ENCODE measurements around the gene MICAL3.

MICAL3 gene

GRCh38 chr22:17960011-17960410 is 64.3 kb downstream of the MICAL3 start:
- no peaks in the 10 kb centered on the region for H3K9me3 ChIP-seq (ENCODE audit: insufficient read depth, low read length)
- no peaks in the 10 kb centered on the region for H3K27me3 ChIP-seq (ENCODE audit: insufficient read depth, insufficient read length)
- no peak for TF ChIP-seq ZNF274 (IDR thresholded peaks at IDR 0.05; ENCODE audit: low read depth, low read length)
- TF ChIP-seq SUZ12 (IDR thresholded peaks at IDR 0.05; ENCODE audit: extremely low read depth, insufficient read depth, insufficient read length), result no peak
- TF ChIP-seq YY1 (IDR thresholded peaks at IDR 0.05; ENCODE audit: insufficient read depth, insufficient read length), result no peak
- H3K9ac ChIP-seq (ENCODE audit: insufficient read length, low read depth), result no peak overlapping the region
- DNase-seq (ENCODE audit: low read depth, low spot score), result no peak
- H3K36me3 ChIP-seq (ENCODE audit: insufficient read depth, insufficient read length, low read length), result peaks cover 28% of the 10 kb centered on the region
- H3K4me1 ChIP-seq (ENCODE audit: insufficient read depth, insufficient read length), result peaks cover 7% of the 10 kb centered on the region
- no peak overlapping the region for H3K4me3 ChIP-seq (ENCODE audit: insufficient read length, low read depth)

GRCh38 chr22:17958166-17958565 is 66.2 kb downstream of the MICAL3 start:
- DNase-seq (ENCODE audit: low read depth, low spot score), result no peak
- Histone ChIP-seq H3K36me3 (ENCODE audit: insufficient read depth, insufficient read length, low read length) (peaks cover 28% of the 10 kb centered on the region), H3K4me3 (ENCODE audit: insufficient read length, low read depth) (no peak overlapping the region), H3K9me3 (ENCODE audit: insufficient read depth, low read length) (no peaks in the 10 kb centered on the region), H3K4me1 (ENCODE audit: insufficient read depth, insufficient read length) (peaks cover 7% of the 10 kb centered on the region), H3K9ac (ENCODE audit: insufficient read length, low read depth) (no peak overlapping the region), H3K27me3 (ENCODE audit: insufficient read depth, insufficient read length) (no peaks in the 10 kb centered on the region)
- no peak for TF ChIP-seq YY1 (IDR thresholded peaks at IDR 0.05; ENCODE audit: insufficient read depth, insufficient read length)
- no peak for TF ChIP-seq SUZ12 (IDR thresholded peaks at IDR 0.05; ENCODE audit: extremely low read depth, insufficient read depth, insufficient read length)
- TF ChIP-seq ZNF274 (IDR thresholded peaks at IDR 0.05; ENCODE audit: low read depth, low read length), result no peak

- TF ChIP-seq YY1 (IDR thresholded peaks at IDR 0.05; ENCODE audit: insufficient read depth, insufficient read length), result no peak
- no peak for TF ChIP-seq ZNF274 (IDR thresholded peaks at IDR 0.05; ENCODE audit: low read depth, low read length)
- TF ChIP-seq SUZ12 (IDR thresholded peaks at IDR 0.05; ENCODE audit: extremely low read depth, insufficient read depth, insufficient read length), result no peak
- Histone ChIP-seq H3K4me1 (ENCODE audit: insufficient read depth, insufficient read length) (peaks cover 7% of the 10 kb centered on the region), H3K36me3 (ENCODE audit: insufficient read depth, insufficient read length, low read length) (peaks cover 31% of the 10 kb centered on the region), H3K9ac (ENCODE audit: insufficient read length, low read depth) (no peak overlapping the region), H3K4me3 (ENCODE audit: insufficient read length, low read depth) (no peak overlapping the region), H3K27me3 (ENCODE audit: insufficient read depth, insufficient read length) (no peaks in the 10 kb centered on the region), H3K9me3 (ENCODE audit: insufficient read depth, low read length) (no peaks in the 10 kb centered on the region)
- no peak for DNase-seq (ENCODE audit: low read depth, low spot score)
These were observed 66.7 kb downstream of the MICAL3 start for GRCh38 chr22:17957693-17958092.

- Histone ChIP-seq H3K4me3 (ENCODE audit: insufficient read length, low read depth) (no peak overlapping the region), H3K9me3 (ENCODE audit: insufficient read depth, low read length) (no peaks in the 10 kb centered on the region), H3K27me3 (ENCODE audit: insufficient read depth, insufficient read length) (no peaks in the 10 kb centered on the region), H3K36me3 (ENCODE audit: insufficient read depth, insufficient read length, low read length) (peaks cover 33% of the 10 kb centered on the region), H3K4me1 (ENCODE audit: insufficient read depth, insufficient read length) (peaks cover 9% of the 10 kb centered on the region), H3K9ac (ENCODE audit: insufficient read length, low read depth) (no peak overlapping the region)
- TF ChIP-seq SUZ12 (IDR thresholded peaks at IDR 0.05; ENCODE audit: extremely low read depth, insufficient read depth, insufficient read length) (no peak), YY1 (IDR thresholded peaks at IDR 0.05; ENCODE audit: insufficient read depth, insufficient read length) (no peak), ZNF274 (IDR thresholded peaks at IDR 0.05; ENCODE audit: low read depth, low read length) (no peak)
- no peak for DNase-seq (ENCODE audit: low read depth, low spot score)
These were observed 67.2 kb downstream of the MICAL3 start for GRCh38 chr22:17957204-17957603.

- DNase-seq (ENCODE audit: low read depth, low spot score), result no peak
- Histone ChIP-seq H3K9me3 (ENCODE audit: insufficient read depth, low read length) (no peaks in the 10 kb centered on the region), H3K4me3 (ENCODE audit: insufficient read length, low read depth) (no peak overlapping the region), H3K27me3 (ENCODE audit: insufficient read depth, insufficient read length) (no peaks in the 10 kb centered on the region), H3K9ac (ENCODE audit: insufficient read length, low read depth) (no peak overlapping the region), H3K36me3 (ENCODE audit: insufficient read depth, insufficient read length, low read length) (peaks cover 29% of the 10 kb centered on the region), H3K4me1 (ENCODE audit: insufficient read depth, insufficient read length) (peaks cover 9% of the 10 kb centered on the region)
- TF ChIP-seq SUZ12 (IDR thresholded peaks at IDR 0.05; ENCODE audit: extremely low read depth, insufficient read depth, insufficient read length) (no peak), YY1 (IDR thresholded peaks at IDR 0.05; ENCODE audit: insufficient read depth, insufficient read length) (no peak), ZNF274 (IDR thresholded peaks at IDR 0.05; ENCODE audit: low read depth, low read length) (no peak)
These were observed 67.7 kb downstream of the MICAL3 start for GRCh38 chr22:17956630-17957029.

- DNase-seq (ENCODE audit: low read depth, low spot score), result no peak
- no peaks in the 10 kb centered on the region for H3K27me3 ChIP-seq (ENCODE audit: insufficient read depth, insufficient read length)
- no peak overlapping the region for H3K4me3 ChIP-seq (ENCODE audit: insufficient read length, low read depth)
- H3K36me3 ChIP-seq (ENCODE audit: insufficient read depth, insufficient read length, low read length), result peaks cover 29% of the 10 kb centered on the region
- TF ChIP-seq YY1 (IDR thresholded peaks at IDR 0.05; ENCODE audit: insufficient read depth, insufficient read length) (no peak), ZNF274 (IDR thresholded peaks at IDR 0.05; ENCODE audit: low read depth, low read length) (no peak), SUZ12 (IDR thresholded peaks at IDR 0.05; ENCODE audit: extremely low read depth, insufficient read depth, insufficient read length) (no peak)
- H3K4me1 ChIP-seq (ENCODE audit: insufficient read depth, insufficient read length), result peaks cover 4% of the 10 kb centered on the region
- H3K9me3 ChIP-seq (ENCODE audit: insufficient read depth, low read length), result no peaks in the 10 kb centered on the region
- no peak overlapping the region for H3K9ac ChIP-seq (ENCODE audit: insufficient read length, low read depth)
These were observed 68.6 kb downstream of the MICAL3 start for GRCh38 chr22:17955590-17956379.

- no peaks in the 10 kb centered on the region for H3K9me3 ChIP-seq (ENCODE audit: insufficient read depth, low read length)
- no peak for DNase-seq (ENCODE audit: low read depth, low spot score)
- no peak overlapping the region for H3K4me3 ChIP-seq (ENCODE audit: insufficient read length, low read depth)
- H3K27me3 ChIP-seq (ENCODE audit: insufficient read depth, insufficient read length), result no peaks in the 10 kb centered on the region
- no peak overlapping the region for H3K9ac ChIP-seq (ENCODE audit: insufficient read length, low read depth)
- no peak for TF ChIP-seq YY1 (IDR thresholded peaks at IDR 0.05; ENCODE audit: insufficient read depth, insufficient read length)
- no peak for TF ChIP-seq ZNF274 (IDR thresholded peaks at IDR 0.05; ENCODE audit: low read depth, low read length)
- no peak for TF ChIP-seq SUZ12 (IDR thresholded peaks at IDR 0.05; ENCODE audit: extremely low read depth, insufficient read depth, insufficient read length)
- peaks cover 22% of the 10 kb centered on the region for H3K36me3 ChIP-seq (ENCODE audit: insufficient read depth, insufficient read length, low read length)
- peaks cover 2% of the 10 kb centered on the region for H3K4me1 ChIP-seq (ENCODE audit: insufficient read depth, insufficient read length)
These were observed 69.3 kb downstream of the MICAL3 start for GRCh38 chr22:17954860-17955587.

All from NT2/D1 (cell line).